ENCODE data around the gene VSTM2L. TPM values are rescaled to one million over a fixed set of nuclear protein-coding genes. Genes with fewer than 3 reads are reported as not detected.
A peak's percentile ranks its signal among the peaks of the same experiment; 100 is the strongest.
"Not testable (repeated sequence)": the region's sequence is repeated elsewhere in the genome, so short reads cannot be mapped to it uniquely, and the experiment has no call there.

VSTM2L gene
- total RNA-seq (2014; rRNA removed; shearing (Covaris generic)): 1.0 and 4.2 TPM in 2 replicates

- peak; percentile 53 for DNase-seq (ENCODE audit: low read depth)
These were observed at the start of gene VSTM2L for GRCh38 chr20:37902504-37903313. Gene VSTM2L (plus strand): TSS chr20:37903127. CDS start chr20:37903351, 224 bp downstream.

- no peak for DNase-seq (ENCODE audit: low read depth)
These were observed 49.0 kb upstream of the VSTM2L start for GRCh38 chr20:37853823-37854375.

- DNase-seq (ENCODE audit: low read depth): not testable (repeated sequence)
These were observed 46.9 kb upstream of the VSTM2L start for GRCh38 chr20:37856034-37856433.

- DNase-seq (ENCODE audit: low read depth): peak; percentile 28
These were observed 45.8 kb upstream of the VSTM2L start for GRCh38 chr20:37856932-37857660.

- no peak for DNase-seq (ENCODE audit: low read depth)
These were observed 43.3 kb upstream of the VSTM2L start for GRCh38 chr20:37859406-37860171.

- no peak for DNase-seq (ENCODE audit: low read depth)
These were observed 39.6 kb upstream of the VSTM2L start for GRCh38 chr20:37863289-37863688.

GRCh38 chr20:37864298-37864697 lies 38.6 kb upstream of the VSTM2L start:
- DNase-seq (ENCODE audit: low read depth): no peak

GRCh38 chr20:37866051-37866450 lies 36.9 kb upstream of the VSTM2L start:
- DNase-seq (ENCODE audit: low read depth): no peak

GRCh38 chr20:37867289-37868195 lies 35.4 kb upstream of the VSTM2L start:
- no peak for DNase-seq (ENCODE audit: low read depth)

- no peak for DNase-seq (ENCODE audit: low read depth)
These were observed 34.0 kb upstream of the VSTM2L start for GRCh38 chr20:37868851-37869333.

GRCh38 chr20:37869334-37869861 lies 33.5 kb upstream of the VSTM2L start:
- DNase-seq (ENCODE audit: low read depth): no peak

- no peak for DNase-seq (ENCODE audit: low read depth)
These were observed 32.6 kb upstream of the VSTM2L start for GRCh38 chr20:37870294-37870693.

- DNase-seq (ENCODE audit: low read depth): no peak
These were observed 31.2 kb upstream of the VSTM2L start for GRCh38 chr20:37871751-37872150.

- no peak for DNase-seq (ENCODE audit: low read depth)
These were observed 30.8 kb upstream of the VSTM2L start for GRCh38 chr20:37872161-37872560.

GRCh38 chr20:37873884-37874283 lies 29.0 kb upstream of the VSTM2L start:
- DNase-seq (ENCODE audit: low read depth): no peak

GRCh38 chr20:37875460-37876175 lies 27.3 kb upstream of the VSTM2L start:
- no peak for DNase-seq (ENCODE audit: low read depth)

GRCh38 chr20:37876863-37877262 lies 26.1 kb upstream of the VSTM2L start:
- DNase-seq (ENCODE audit: low read depth): no peak

- no peak for DNase-seq (ENCODE audit: low read depth)
These were observed 24.8 kb upstream of the VSTM2L start for GRCh38 chr20:37877832-37878772.

Measured in M059J (cell line).